H9 (cell line): ENCODE results near the gene SPRR2B. TPM values are rescaled to one million over a fixed set of nuclear protein-coding genes. Genes with fewer than 3 reads are reported as not detected.
"Not testable (repeated sequence)": the region's sequence is repeated elsewhere in the genome, so short reads cannot be mapped to it uniquely, and the experiment has no call there.

Source experiments
- DNase-seq: peaks from one replicate; pipeline ENCODE4 v3.0.0-alpha.2; 2017
- H2AFZ ChIP-seq: one replicate; pipeline ENCODE4 v1.6.1; 2013; ENCODE audit warnings: mild to moderate bottlenecking, low read length, control low read depth, moderate library complexity
- H2AK5ac ChIP-seq: 2 replicates; pipeline ENCODE4 v1.6.1; 2013; ENCODE audit warnings: low read length, control low read depth, mixed read lengths; ENCODE audit not compliant: insufficient read length
- H2BK120ac ChIP-seq: one replicate; pipeline ENCODE4 v1.6.1; 2013; ENCODE audit warnings: low read depth, mild to moderate bottlenecking, low read length, control low read depth, inconsistent platforms; ENCODE audit not compliant: poor library complexity, severe bottlenecking
- H2BK12ac ChIP-seq: 2 replicates; pipeline ENCODE4 v1.6.1; 2013; ENCODE audit warnings: low read length, control low read depth, mixed read lengths, low read depth; ENCODE audit not compliant: insufficient read length
- H2BK15ac ChIP-seq: 2 replicates; pipeline ENCODE4 v1.6.1; 2013; ENCODE audit warnings: low read depth, low read length, control low read depth
- H2BK20ac ChIP-seq: one replicate; pipeline ENCODE4 v1.6.1; 2013; ENCODE audit warnings: low read depth, mild to moderate bottlenecking, low read length, control low read depth, inconsistent platforms; ENCODE audit not compliant: poor library complexity, severe bottlenecking
- H2BK5ac ChIP-seq: 2 replicates; pipeline ENCODE4 v1.6.1; 2013; ENCODE audit warnings: low read length, control low read depth, mixed read lengths; ENCODE audit not compliant: insufficient read length
- H3K14ac ChIP-seq: 2 replicates; pipeline ENCODE4 v1.6.1; 2013; ENCODE audit warnings: low read length, control low read depth; ENCODE audit not compliant: insufficient read depth
- H3K18ac ChIP-seq: 2 replicates; pipeline ENCODE4 v1.6.1; 2013; ENCODE audit warnings: low read depth, mild to moderate bottlenecking, mixed read lengths, low read length, control low read depth; ENCODE audit not compliant: insufficient read length
- H3K23ac ChIP-seq: 2 replicates; pipeline ENCODE4 v1.6.1; 2013; ENCODE audit warnings: low read length, control low read depth, mixed read lengths, low read depth; ENCODE audit not compliant: insufficient read length
- H3K23me2 ChIP-seq: 2 replicates; pipeline ENCODE4 v1.6.1; 2013; ENCODE audit warnings: low read depth, mild to moderate bottlenecking, mixed read lengths, low read length, control low read depth; ENCODE audit not compliant: insufficient read length, poor library complexity, severe bottlenecking
- H3K27ac ChIP-seq: 2 replicates; pipeline ENCODE4 v1.5.1; 2013; ENCODE audit warnings: low read length, control low read depth, mixed read lengths, low read depth; ENCODE audit not compliant: insufficient read length
- H3K27me3 ChIP-seq: 2 replicates; pipeline ENCODE4 v1.6.1; 2013; ENCODE audit warnings: low read length, control low read depth, inconsistent platforms; ENCODE audit not compliant: insufficient read depth
- H3K4ac ChIP-seq: 2 replicates; pipeline ENCODE4 v1.6.1; 2013; ENCODE audit warnings: low read depth, mild to moderate bottlenecking, control low read depth, inconsistent platforms, low read length, moderate library complexity
- H3K4me1 ChIP-seq: 2 replicates; pipeline ENCODE4 v1.6.1; 2013; ENCODE audit warnings: low read length, control low read depth, inconsistent platforms; ENCODE audit not compliant: insufficient read depth
- H3K4me2 ChIP-seq: 2 replicates; pipeline ENCODE4 v1.6.1; 2013; ENCODE audit warnings: low read length, control low read depth, mixed read lengths; ENCODE audit not compliant: insufficient read length, insufficient read depth
- H3K56ac ChIP-seq: 2 replicates; pipeline ENCODE4 v1.6.1; 2013; ENCODE audit warnings: low read depth, mild to moderate bottlenecking, mixed read lengths, low read length, control low read depth; ENCODE audit not compliant: insufficient read length
- H3K79me1 ChIP-seq: 2 replicates; pipeline ENCODE4 v1.6.1; 2013; ENCODE audit warnings: low read depth, mild to moderate bottlenecking, moderate library complexity, low read length, control low read depth, inconsistent platforms; ENCODE audit not compliant: insufficient read depth, poor library complexity, severe bottlenecking
- H3K79me2 ChIP-seq: 2 replicates; pipeline ENCODE4 v1.6.1; 2013; ENCODE audit warnings: low read length, control low read depth, inconsistent platforms; ENCODE audit not compliant: insufficient read depth
- H3K9ac ChIP-seq: 2 replicates; pipeline ENCODE4 v1.6.1; 2013; ENCODE audit warnings: low read length, control low read depth, mixed read lengths; ENCODE audit not compliant: insufficient read length; ENCODE audit errors: extremely low read depth
- H3K9me3 ChIP-seq: one replicate; pipeline ENCODE4 v1.6.1; 2013; ENCODE audit warnings: low read depth, low read length, inconsistent platforms; ENCODE audit not compliant: control insufficient read depth
- H3T11ph ChIP-seq: one replicate; pipeline ENCODE4 v1.6.1; 2013; ENCODE audit warnings: mild to moderate bottlenecking, low read length, control low read depth, inconsistent platforms
- H4K20me1 ChIP-seq: one replicate; pipeline ENCODE4 v1.6.1; 2013; ENCODE audit not compliant: control insufficient read depth, insufficient read length, insufficient read depth
- H4K5ac ChIP-seq: 2 replicates; pipeline ENCODE4 v1.6.1; 2013; ENCODE audit warnings: low read depth, mild to moderate bottlenecking, mixed read lengths, low read length, control low read depth; ENCODE audit not compliant: insufficient read length
- H4K8ac ChIP-seq: replicated peaks from 2 replicates; pipeline ENCODE4 v1.6.1; 2013; ENCODE audit warnings: low read length, control low read depth, mixed read lengths, low read depth; ENCODE audit not compliant: insufficient read length
- H4K91ac ChIP-seq: 2 replicates; pipeline ENCODE4 v1.6.1; 2013; ENCODE audit warnings: low read depth, mild to moderate bottlenecking, moderate library complexity, mixed read lengths, low read length, control low read depth; ENCODE audit not compliant: insufficient read length
- H3K27ac Mint-ChIP-seq, 3 experiments: 2 replicates in 2 of 3; 3 replicates in 1 of 3; pipeline ENCODE4 v1.8.0; 2020 to 2021; ENCODE audit warnings: mixed read lengths in 3 of 3, mild to moderate bottlenecking in 1 of 3, moderate library complexity in 1 of 3
- H3K27me3 Mint-ChIP-seq: 2 replicates; pipeline ENCODE4 v1.8.0; 2021; ENCODE audit warnings: low read depth, mild to moderate bottlenecking, moderate library complexity, mixed read lengths
- H3K36me3 Mint-ChIP-seq, 3 experiments: 2 replicates in 2 of 3; 3 replicates in 1 of 3; pipeline ENCODE4 v1.8.0; 2020 to 2021; ENCODE audit warnings: low read depth in 3 of 3, mixed read lengths in 3 of 3; ENCODE audit not compliant: insufficient read depth in 1 of 3
- H3K4me1 Mint-ChIP-seq, 2 experiments: 2 replicates each; pipeline ENCODE4 v1.8.0; 2020; ENCODE audit warnings: mixed read lengths in 2 of 2
- H3K4me3 Mint-ChIP-seq, 2 experiments: 2 replicates in 1 of 2; 3 replicates in 1 of 2; pipeline ENCODE4 v1.8.0; 2020 to 2021; ENCODE audit warnings: mild to moderate bottlenecking in 2 of 2, mixed read lengths in 2 of 2, moderate library complexity in 1 of 2
- H3K9me3 Mint-ChIP-seq, 2 experiments: 2 replicates in 1 of 2; 3 replicates in 1 of 2; pipeline ENCODE4 v1.8.0; 2020; ENCODE audit warnings: mild to moderate bottlenecking in 2 of 2, mixed read lengths in 2 of 2, moderate library complexity in 1 of 2
- WGBS: extraction: QIAGEN DNeasy Blood & Tissue Kit; methylation state at CpG from one replicate; pipeline ENCODE4 v1.1.7; 2013; ENCODE audit warnings: missing lambda C conversion rate, low lambda C conversion rate, mixed read lengths; ENCODE audit not compliant: insufficient read length; ENCODE audit errors: extremely low coverage; 5-methylcytosine and 5-hydroxymethylcytosine counted together
- total RNA-seq: library from RNA; stranded (reverse); gene quantifications from 2 replicates; pipeline ENCODE4 v1.2.1, GENCODE V29; 2021
- TF ChIP-seq, protein P1 (sequence below): fragments of 200-600 bp; sonication (generic); conservative IDR thresholded peaks from 3 replicates; pipeline ENCODE4 v1.8.0; 2021; ENCODE audit warnings: antibody characterized with exemption, mild to moderate bottlenecking

The SPRR2B gene
- total RNA-seq, 1 experiment from 2014 or later, result not detected

DNA sequence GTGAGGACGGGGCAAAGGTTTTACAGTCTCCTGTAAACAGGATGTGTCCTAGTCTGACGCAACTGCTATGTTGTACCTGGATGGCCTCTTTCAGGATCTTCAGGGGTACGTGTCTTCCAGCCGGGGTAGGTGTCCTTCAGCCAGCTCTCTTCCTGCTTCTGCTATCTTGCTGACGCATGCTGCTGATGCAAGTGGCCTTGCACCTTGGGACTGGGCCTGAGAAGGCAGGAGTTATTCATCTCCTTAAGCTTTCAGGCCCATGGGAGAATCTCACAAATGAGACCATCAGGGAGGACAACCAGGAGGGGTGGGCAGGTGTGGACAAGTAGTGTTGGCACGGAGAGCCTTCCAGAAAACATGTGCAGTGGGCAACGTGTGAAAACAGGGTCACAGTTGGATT is 48.3 kb downstream of the SPRR2B start:
- H4K8ac ChIP-seq, result no peak overlapping the region
- no peak for DNase-seq
- H3K4me1 ChIP-seq, result peaks cover 3% of the 10 kb centered on the region; the same call in 1 of the 2 replicates
- TF ChIP-seq, protein P1, sequence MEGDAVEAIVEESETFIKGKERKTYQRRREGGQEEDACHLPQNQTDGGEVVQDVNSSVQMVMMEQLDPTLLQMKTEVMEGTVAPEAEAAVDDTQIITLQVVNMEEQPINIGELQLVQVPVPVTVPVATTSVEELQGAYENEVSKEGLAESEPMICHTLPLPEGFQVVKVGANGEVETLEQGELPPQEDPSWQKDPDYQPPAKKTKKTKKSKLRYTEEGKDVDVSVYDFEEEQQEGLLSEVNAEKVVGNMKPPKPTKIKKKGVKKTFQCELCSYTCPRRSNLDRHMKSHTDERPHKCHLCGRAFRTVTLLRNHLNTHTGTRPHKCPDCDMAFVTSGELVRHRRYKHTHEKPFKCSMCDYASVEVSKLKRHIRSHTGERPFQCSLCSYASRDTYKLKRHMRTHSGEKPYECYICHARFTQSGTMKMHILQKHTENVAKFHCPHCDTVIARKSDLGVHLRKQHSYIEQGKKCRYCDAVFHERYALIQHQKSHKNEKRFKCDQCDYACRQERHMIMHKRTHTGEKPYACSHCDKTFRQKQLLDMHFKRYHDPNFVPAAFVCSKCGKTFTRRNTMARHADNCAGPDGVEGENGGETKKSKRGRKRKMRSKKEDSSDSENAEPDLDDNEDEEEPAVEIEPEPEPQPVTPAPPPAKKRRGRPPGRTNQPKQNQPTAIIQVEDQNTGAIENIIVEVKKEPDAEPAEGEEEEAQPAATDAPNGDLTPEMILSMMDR, result no peak
- H2BK15ac ChIP-seq, result no peak overlapping the region
- no peak overlapping the region for H3K27ac Mint-ChIP-seq
- H3K27me3 ChIP-seq, result no peaks in the 10 kb centered on the region
- no peak overlapping the region for H3K27ac ChIP-seq
- no peak overlapping the region for H2BK120ac ChIP-seq
- peaks cover 11 to 25% of the 10 kb centered on the region in 2 experiments for H3K4me1 Mint-ChIP-seq
- H4K20me1 ChIP-seq, result no peaks in the 10 kb centered on the region
- H3K9me3 ChIP-seq, result no peaks in the 10 kb centered on the region
- H3K9me3 Mint-ChIP-seq, result peaks cover 2 to 5% of the 10 kb centered on the region in 2 experiments; a peak in 4 of 5 replicates
- no peak overlapping the region for H3K14ac ChIP-seq
- H4K91ac ChIP-seq, result no peak overlapping the region
- no peaks in the 10 kb centered on the region for H3K79me2 ChIP-seq
- H3K4ac ChIP-seq, result no peak overlapping the region
- no CpG with 5 or more reads among the region's 7 CpGs for WGBS
- no peak overlapping the region for H3K23ac ChIP-seq
- no peak overlapping the region for H2BK12ac ChIP-seq
- H3K36me3 Mint-ChIP-seq, result no peaks in the 10 kb centered on the region; a peak in 1 of 7 replicates
- no peak overlapping the region for H3K4me3 Mint-ChIP-seq
- H3K9ac ChIP-seq, result no peak overlapping the region
- no peak overlapping the region for H4K5ac ChIP-seq
- H2BK5ac ChIP-seq, result no peak overlapping the region
- peaks cover 2% of the 10 kb centered on the region; the same call in 1 of the 2 replicates for H3K27me3 Mint-ChIP-seq
- no peaks in the 10 kb centered on the region for H3K79me1 ChIP-seq
- H3K56ac ChIP-seq, result no peak overlapping the region
- H3K4me2 ChIP-seq, result no peak overlapping the region
- H3K23me2 ChIP-seq, result no peaks in the 10 kb centered on the region
- H2AK5ac ChIP-seq, result no peak overlapping the region
- no peak overlapping the region for H3T11ph ChIP-seq
- no peak overlapping the region for H2AFZ ChIP-seq
- no peak overlapping the region for H2BK20ac ChIP-seq
- no peak overlapping the region for H3K18ac ChIP-seq

DNA sequence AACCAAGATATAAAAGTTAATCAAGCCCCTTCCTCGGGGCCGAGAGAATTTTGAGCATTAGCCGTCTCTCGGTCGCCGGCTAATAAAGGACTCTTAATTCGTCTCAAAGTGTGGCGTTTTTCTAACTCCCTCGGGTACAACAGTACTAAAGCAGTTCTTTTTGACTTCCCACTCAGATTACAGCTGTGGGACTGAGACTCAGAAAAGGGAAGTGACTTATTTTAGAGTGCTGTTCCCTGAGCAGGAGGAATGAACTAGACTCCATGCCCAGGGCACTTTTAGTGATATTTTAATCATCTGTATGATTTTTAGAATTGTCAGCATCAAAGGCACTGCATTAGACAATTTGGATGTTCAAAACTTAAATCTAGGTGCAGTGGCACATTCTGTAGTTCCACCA is 49.1 kb downstream of the SPRR2B start:
- H4K91ac ChIP-seq, H3K23me2 ChIP-seq, H3K27ac Mint-ChIP-seq, H3K9ac ChIP-seq, H2BK5ac ChIP-seq, H3K9me3 ChIP-seq, H4K5ac ChIP-seq, H3T11ph ChIP-seq, H2AK5ac ChIP-seq, H3K4me1 ChIP-seq, H3K27ac ChIP-seq, H2BK20ac ChIP-seq, H2AFZ ChIP-seq, H4K8ac ChIP-seq, H3K14ac ChIP-seq, H2BK120ac ChIP-seq, H3K27me3 ChIP-seq, H3K79me1 ChIP-seq, H3K18ac ChIP-seq, H3K23ac ChIP-seq, H3K4me2 ChIP-seq, H3K36me3 Mint-ChIP-seq, H3K56ac ChIP-seq, H3K9me3 Mint-ChIP-seq, H3K4ac ChIP-seq, H3K27me3 Mint-ChIP-seq, H3K4me3 Mint-ChIP-seq, DNase-seq, H4K20me1 ChIP-seq, H2BK12ac ChIP-seq, H2BK15ac ChIP-seq, H3K79me2 ChIP-seq: not testable (repeated sequence)
- WGBS, result no CpG with 5 or more reads among the region's 9 CpGs
- peaks cover 11 to 25% of the 10 kb centered on the region in 2 experiments for H3K4me1 Mint-ChIP-seq
